NOMO-1 treated with dmso at 0.1 percent for 144 hours (cell line): ENCODE measurements around the gene CLSTN2.

Experiments used
- DNase-seq: peaks from one replicate; lab custom pipeline; 2025; ENCODE audit not compliant: unreplicated experiment; lab: John Stamatoyannopoulos, UW

Gene CLSTN2

DNA sequence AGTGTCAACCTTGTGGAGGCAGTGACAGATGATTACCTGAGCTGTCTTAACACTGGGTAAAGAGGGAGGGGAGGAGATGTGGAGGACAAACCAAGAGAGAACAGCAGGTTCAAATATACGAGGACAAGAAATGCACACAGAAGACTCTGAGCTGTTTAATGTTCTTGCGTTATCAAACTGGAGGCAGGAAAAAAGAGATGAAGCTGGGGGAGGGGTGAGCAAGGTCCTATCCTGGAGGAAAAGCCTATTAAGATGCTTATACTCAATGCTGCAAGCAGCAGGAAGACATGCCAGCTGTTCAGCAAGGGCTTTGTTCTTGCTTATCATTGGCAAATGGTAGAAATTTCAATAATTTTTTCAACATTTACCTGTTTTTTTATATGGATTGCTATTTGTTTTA lies 397.1 kb downstream of the CLSTN2 start:
- no peak for DNase-seq

DNA sequence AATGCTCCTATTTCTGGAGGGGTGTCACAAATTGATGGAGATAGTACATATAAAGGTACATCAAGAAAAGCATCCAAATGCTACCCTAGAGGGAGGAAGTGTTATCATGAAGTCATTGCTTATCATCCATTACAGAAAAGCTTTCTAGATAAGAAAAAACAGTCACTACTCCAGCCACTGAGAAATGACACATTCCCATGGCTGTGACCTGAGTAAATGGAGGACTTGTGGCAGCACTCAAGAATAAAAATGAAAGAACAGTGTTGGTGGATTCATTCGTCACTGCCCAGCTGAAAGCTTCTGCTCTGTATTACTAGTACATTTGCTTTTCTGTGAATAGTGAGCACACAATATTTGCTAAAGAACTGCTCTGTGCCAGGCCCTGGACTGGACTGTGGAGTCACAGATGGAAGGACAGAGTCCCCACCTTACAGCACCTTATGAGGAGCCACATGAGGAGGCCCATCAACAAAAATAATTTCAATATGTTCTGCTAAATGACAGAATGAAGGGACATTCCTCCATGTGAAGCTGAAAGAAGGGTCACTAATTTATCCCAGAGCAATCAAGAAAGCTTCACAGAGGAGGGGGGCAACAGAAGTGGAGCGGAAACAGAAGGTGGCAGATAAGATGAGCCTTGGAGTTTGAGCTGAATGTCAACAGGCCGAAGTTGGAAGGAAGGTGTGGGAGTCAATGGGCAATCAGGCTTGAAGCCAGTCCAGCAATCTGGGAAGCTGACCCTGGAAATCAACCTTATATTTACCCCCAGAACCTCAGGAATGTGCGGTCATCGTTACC lies 399.3 kb downstream of the CLSTN2 start:
- DNase-seq, result no peak

DNA sequence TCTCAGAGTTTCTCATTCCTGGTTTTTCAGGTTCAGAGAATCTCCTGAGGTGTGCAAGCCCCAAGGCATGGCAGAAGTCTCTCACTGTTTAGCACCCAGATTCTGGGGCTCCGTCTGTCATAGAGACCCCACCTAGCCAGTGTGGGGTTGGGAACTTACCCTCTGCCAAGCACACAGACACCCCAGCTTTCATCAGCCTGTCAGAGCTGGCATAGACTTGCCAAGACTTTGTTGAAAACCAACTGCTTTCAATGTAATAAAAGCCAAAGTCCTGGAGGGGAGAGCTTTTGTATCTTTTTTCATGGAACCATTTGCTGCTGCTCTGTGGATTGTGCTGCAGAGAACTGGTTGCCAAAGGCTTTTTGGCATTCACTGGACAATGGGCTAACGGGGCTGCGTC lies 401.5 kb downstream of the CLSTN2 start:
- DNase-seq, result no peak

- no peak for DNase-seq
Measured at GRCh38 chr3:140338916-140339315, 403.9 kb downstream of the CLSTN2 start.

DNA sequence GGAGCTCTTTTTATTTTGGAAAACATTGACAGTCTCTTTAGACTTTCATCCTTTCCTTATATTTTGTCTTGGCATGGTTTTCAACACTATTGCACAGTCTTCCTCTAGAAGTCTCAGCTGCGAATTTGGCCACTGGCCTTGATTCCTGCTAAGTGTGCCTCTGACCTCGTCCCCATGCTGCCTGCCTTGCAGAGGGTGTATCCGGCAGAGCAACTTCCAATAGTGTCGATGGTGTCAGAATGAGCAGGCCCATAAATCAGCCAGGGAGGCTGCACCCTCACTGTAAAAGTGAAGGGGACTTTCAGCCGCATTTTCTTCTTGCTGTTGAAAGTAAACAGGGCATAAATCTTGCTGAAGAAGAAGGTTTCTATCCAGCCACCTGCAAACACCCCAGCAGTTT lies 406.2 kb downstream of the CLSTN2 start:
- DNase-seq, result no peak

DNA sequence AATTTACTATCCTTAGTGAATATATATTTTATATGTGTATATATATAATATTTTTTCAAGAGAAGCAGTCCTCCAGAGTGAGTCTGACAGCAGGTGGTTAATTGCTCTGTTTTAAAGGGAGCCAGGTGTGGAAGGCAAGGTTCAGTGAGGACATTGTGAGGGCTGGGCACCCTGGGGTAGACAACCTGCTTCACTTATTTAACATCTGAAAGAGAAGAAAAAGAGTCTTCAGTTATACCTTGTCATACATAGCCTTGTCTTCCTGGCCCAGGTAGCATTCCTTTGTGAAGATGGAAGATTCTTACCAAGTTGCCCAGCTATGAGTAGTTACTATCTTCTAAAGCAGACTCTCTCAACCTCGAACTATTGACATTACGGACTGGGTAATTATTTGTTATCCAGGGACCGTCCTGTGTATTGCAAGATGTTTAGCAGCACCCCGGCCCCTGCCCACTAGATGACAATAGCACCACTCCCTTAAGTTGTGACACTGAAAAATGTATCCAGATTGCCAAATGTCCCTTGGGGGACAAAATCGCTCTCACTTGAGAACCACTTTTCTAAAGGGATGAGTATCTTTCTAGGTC lies 406.9 kb downstream of the CLSTN2 start:
- no peak for DNase-seq

GRCh38 chr3:140342668-140343067 lies 407.7 kb downstream of the CLSTN2 start:
- DNase-seq, result no peak

- DNase-seq, result no peak
Measured at GRCh38 chr3:140343211-140344081, 408.5 kb downstream of the CLSTN2 start.

DNA sequence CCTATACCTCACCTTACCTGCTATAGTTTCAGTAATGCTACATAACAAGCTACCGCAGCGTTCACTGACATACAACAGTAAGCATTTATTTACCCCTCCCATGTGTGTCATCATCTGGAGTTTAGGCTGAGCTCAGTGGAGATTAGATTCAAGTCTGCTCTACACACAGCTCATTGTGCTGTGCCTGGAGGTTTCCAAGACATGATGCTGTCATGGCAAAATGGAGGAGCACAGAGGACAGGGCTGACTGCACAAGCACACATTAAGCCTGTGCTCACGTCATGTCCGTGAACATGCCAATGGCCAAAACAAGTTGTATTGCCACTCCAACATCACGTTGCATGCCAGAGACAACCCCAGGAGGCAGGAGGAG lies 409.1 kb downstream of the CLSTN2 start:
- DNase-seq, result no peak

DNA sequence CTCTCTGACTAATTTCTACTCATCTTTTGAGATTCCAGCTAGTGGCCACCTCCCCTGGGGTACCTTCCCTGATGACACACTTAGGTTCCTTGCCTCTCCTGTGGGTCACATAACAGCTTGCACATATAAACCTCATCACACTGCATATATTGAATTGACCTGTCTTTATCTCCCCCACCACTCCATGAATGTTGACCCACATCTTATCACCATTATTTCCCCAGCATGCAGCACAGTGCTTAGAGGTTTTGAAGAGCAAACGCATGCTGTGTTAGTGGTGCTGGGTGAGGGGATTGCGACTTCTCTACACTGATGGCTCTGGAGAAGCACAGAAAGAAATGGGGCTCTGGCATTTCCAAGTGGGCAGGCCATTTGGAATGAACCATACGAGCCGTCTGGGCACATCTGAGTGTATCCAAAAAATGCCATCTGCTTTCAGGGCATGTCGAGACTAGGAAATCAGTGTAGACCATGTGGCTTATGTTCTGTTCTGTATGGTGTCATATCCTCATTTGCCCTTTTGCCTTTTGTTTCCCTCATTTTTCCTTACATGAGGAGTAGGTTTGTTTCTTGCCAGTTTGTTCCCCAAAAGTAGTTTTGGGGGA lies 409.7 kb downstream of the CLSTN2 start:
- no peak for DNase-seq

DNA sequence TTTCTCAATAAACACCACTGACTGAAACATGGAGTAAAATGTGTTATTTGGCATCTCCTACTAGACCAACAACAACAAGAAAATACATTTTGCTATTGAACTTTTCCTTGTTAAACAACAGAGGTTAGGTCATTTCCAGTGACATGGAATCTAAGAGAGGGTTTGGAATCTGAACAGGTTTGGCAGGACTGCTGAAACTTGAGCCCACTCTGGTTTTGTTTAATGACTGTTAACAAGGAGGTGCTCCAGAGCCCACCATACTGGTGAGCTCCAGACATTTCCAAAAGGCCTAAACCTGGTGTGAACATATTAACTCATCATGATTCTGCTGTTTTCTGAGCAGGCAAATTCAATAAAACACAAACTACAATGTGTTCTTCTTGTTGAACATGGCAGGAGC lies 412.2 kb downstream of the CLSTN2 start:
- no peak for DNase-seq

GRCh38 chr3:140349938-140350337 lies 415.0 kb downstream of the CLSTN2 start:
- DNase-seq, result no peak

DNA sequence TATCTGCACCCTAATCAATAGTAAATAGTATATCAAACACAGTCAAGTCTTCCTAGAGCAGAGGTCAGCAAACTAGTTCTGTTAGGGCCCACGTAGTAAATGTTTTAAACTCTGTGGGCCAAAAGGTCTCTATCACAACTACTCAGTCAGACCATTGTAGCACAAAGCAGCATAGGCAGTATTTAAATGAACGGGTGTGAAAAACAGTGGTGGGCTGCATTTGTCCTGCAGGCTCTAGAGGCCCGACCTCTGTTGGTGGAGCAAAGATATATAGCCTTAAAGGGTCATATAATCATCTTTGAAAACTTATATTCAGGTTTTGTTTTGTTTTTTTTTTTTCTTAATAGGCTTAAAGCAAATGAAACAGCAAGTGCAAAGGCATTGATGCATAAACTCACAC lies 416.5 kb downstream of the CLSTN2 start:
- no peak for DNase-seq

DNA sequence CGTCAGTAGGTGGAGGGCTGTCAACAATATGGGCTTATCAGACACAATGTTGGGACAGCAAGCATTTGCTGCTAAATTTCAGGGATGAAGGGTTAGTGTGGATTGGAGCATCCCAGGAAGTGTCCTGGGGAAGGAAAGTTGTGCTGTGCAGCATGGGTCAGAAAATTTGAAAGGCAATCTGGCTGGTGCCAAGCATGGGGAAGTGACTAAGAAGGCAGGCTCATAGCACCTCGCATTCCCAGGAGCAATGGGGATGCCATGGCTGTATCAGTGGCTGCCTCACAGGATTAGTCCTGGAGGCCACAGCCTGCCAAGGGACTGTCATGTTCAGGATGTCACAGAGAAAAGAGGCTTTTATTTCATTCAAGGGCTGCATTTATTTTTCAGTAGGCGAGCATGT lies 420.5 kb downstream of the CLSTN2 start:
- no peak for DNase-seq

- no peak for DNase-seq
Measured at GRCh38 chr3:140358686-140359085, 423.7 kb downstream of the CLSTN2 start.

DNA sequence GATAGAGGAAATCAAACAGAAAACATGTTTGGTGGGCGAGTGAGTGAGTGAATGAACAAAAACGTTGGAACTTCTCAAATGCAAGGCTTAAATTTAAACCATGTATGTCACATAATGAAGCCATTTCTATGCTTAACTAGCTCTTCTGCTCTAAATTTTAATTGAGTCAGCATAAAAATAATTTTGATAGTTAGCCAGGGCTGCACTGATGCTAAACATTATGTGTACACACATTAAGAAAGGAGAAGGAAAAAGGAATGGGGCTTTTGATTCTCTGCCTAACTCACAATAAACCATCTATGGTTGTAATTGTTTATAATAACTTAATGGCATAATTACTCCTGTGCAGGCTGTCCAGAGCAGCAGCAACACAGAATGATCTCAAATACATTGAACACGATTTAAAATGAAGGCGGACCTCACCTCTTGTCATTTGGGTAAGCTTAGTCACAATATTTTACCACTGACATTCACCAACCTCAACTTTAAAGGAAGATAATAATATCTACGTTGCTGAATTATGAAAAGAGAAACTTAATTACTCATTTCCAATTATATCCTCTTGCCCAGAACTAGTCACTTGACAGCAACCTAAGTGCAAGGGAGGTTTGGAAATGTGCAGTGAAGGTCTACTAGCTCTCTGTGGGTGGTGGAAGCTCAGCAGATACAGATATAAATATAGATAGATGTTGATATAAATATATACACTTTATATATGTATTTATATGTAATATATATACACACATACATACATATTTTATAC lies 424.4 kb downstream of the CLSTN2 start:
- DNase-seq, result no peak

DNA sequence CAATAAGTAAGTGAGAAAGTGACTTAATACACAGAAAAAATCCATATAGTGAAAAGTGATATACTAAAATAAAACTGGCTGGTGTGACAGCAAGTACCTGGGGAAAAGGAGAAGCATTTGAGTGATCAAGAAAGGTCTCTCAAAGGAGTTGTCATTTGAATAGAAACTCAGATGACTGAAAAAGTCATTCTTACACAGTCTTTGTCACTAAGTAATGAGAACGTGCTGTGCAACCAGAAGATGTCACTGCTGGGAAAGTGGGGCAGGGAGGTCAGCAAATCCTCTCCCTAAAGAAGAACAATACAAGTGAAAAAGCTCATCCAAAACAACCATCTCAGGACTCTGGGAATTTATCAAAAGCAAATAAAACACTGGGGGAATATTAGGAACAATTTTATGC lies 425.3 kb downstream of the CLSTN2 start:
- no peak for DNase-seq

GRCh38 chr3:140363801-140364200 lies 428.8 kb downstream of the CLSTN2 start:
- DNase-seq, result no peak

DNA sequence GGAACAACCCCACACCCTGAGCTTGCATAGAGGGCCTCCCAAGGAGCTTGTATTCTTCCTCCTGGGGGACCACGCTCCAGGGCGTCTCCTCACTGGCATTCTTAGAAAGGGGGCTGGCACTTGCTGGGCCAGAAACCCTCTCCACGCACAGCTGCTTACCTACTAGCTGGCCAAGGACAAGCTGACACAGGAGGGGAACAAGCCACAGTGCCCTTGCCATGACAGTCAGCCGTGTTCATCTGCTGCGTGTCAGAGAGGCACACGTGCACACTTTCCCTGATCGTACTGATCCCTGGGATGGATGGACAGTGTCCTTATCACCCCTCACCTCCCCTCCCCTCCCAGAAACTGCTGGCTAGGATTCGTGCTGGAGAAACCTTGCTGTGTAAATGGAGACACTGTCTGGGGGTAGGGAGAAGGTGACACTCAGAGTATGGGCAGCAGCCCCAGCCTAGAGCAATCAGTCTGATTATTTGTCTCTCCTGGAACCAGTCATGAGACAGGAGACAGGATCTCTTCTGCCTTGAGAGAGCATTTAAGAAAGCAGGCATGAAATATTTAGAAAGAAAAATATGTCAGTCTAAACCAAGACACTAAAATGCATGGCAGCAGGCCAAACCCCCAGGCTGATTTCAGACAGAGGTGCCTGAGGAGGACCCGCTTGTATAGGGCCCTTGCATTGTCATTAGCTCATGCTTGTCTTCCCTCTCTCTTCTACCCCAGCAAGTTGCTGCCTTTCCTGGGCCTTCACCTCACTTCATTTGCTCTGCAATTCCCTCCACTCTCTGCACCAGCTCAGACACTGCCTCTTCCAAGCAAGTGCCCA lies 431.1 kb downstream of the CLSTN2 start:
- DNase-seq, result no peak

GRCh38 chr3:140368223-140368811 lies 433.3 kb downstream of the CLSTN2 start:
- DNase-seq, result no peak
